Measurements from ENCODE around the gene KIF7.

- no peak for TF ChIP-seq CTCF (IDR thresholded peaks at IDR 0.05)
- TF ChIP-seq POLR2A (IDR thresholded peaks at IDR 0.05) = no peak
These were observed 1.7 kb downstream of the KIF7 start for GRCh38 chr15:89653578-89653977.
